Stimulated activated CD8-positive, alpha-beta memory T cell treated with anti-CD3 and anti-CD28 coated beads, Interleukin-4, amount 100 ng/mL, for 48 hours (primary cell): ENCODE results near the gene EMP2.

ENCODE experiments used
- DNase-seq: peaks from one replicate; pipeline ENCODE4 v3.0.0-alpha.2; 2020

EMP2 gene

DNA sequence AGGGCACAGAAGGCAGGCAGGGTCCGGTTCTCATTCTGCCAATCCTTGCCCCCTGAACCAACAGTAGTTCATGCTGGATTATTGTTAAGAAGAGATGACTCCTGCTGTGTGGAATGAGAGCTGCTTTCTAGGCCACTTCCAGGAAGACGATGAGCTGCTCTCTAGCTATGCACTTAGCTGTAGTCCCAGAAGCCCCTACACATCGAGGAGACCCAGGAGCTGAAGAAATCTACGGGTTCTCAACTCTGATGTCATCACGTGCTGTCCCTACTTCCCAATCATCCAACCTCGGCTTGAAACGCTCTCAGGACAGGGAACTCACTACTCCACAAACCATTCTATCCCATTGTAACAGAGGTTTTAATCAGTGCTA lies 29.0 kb upstream of the EMP2 start:
- DNase-seq = no peak

DNA sequence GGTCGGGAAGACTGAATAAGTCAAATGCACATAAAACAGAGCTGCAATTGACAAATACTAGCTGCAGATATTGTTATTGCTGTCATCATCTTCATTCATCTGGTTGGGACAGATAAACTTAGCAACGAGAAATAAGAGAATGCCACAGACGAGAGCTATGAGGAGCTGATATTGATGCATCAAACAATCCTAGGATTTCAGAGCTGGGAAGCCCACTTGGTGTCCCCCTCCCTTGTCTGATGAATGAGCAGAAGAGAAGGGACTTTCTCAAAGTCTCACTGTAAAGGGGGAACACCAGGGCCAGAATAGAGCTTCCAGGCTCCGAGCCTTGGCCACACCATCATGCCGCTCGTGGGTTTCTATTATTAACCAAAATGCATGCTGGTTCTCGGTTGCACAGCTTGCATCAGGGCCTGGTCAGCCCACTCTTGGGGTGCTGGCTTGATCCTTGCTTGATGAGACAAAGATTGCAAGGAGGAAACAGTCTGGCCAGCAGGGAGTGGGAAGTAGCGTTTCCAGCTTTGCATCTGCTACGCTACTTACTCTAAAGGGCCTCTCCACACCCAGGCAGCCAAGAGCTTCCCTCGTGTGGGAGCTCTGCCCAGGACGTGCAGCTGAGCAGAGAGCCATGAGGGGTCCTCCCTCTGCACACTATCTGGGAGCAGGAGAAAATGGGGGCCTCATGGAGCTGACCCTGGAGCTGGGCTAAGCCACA lies 28.4 kb upstream of the EMP2 start:
- DNase-seq = no peak

DNA sequence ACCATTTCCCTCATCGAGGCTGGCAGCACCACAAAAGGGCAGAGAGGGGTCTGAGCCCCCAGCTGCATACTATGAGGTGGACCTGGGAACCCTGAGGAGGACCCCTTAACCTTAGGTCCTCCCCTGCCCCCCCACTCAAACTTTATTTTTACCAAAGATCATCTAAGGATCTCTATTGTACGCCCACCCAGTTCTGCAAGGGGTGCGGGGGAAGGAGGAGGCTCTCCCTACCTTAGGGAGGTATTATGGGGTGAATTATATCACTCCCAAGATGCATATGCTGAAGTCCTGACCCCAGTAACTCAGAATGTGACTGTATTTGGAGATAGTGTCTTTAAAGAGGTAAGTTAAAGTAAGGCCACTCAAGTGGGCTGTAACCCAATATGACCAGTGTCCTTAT lies 26.8 kb upstream of the EMP2 start:
- no peak for DNase-seq

DNA sequence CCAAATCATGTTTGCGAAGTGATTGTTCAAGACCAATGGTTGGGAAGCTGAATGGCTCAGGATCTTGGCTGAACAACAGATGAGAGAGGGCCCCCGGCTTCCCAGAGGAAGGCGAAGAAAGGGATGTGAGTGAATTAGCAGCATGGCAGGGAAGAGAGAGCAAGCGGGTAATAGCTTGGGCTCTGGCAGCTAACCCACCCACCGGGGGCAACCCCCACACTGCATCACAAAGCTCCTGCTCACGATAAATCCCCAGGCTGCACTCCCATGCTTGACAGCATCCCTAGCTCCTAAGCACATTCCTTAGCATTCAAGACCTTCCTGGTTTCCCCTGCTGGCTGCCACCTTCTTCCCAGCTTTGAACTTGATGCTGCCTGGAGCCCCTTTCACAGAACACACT lies 26.2 kb upstream of the EMP2 start:
- no peak for DNase-seq

DNA sequence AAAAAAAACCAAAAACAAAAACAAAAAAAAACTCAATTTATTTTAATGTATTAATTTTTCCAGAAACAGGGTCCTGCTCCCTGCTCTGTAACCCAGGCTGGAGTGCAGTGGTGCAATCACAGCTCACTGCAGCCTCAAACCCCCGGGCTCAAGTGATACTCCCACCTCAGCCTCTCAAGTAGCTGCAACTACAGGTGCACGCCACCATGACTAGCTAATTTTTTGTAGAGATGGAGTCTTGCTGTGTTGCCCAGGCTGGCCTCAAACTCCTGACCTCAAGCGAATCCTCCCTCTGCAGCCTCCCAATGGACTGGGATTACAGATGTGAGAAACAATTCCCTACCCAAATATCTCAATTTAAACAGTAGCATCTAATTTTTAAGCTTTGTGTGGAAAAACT lies 25.2 kb upstream of the EMP2 start:
- no peak for DNase-seq

DNA sequence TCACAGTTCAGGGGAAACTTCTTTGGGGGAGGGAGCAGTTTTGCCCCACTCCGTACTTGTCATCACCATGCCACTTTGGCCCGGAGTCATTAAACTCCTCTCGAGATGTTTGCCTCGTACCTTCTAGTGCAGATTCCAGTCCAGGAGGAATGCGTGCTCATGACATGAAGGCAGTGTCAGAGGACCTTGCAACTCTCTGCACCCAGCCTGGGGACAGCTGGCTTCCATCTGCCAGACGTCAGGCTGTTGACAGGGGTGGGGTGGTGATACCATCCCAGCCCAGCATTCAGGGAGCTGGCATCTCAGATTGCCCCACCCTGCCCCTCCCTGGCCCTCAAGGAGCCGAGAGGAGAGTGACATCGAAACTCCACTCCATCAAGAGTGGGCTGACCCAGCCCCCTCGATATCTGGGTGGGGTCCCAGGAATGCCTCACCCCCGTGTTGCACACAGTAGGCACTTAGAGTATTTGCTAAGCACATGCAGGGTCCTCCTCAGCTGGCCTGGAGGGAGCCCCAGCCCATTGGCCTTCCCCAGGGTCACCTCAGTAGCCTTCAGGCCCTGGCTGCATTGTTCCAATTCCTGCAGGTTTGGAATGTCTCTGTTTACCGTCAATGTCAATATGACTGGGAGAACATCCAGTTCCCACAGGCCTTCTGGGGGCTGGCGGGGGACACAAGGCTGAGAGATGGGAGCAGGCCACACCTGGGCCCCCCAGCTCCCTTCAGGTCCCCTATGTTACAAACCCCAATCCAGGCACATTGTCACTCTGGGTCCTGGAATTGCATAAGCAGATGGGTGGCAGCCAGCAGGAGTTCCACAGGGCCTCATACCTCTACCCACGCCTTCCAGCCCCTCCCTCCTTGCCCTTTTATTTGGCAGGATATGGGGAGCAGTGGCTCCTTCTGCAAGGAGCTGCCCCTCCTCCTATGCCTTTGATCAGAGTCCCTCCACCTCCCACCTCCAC lies 21.3 kb upstream of the EMP2 start:
- no peak for DNase-seq

DNA sequence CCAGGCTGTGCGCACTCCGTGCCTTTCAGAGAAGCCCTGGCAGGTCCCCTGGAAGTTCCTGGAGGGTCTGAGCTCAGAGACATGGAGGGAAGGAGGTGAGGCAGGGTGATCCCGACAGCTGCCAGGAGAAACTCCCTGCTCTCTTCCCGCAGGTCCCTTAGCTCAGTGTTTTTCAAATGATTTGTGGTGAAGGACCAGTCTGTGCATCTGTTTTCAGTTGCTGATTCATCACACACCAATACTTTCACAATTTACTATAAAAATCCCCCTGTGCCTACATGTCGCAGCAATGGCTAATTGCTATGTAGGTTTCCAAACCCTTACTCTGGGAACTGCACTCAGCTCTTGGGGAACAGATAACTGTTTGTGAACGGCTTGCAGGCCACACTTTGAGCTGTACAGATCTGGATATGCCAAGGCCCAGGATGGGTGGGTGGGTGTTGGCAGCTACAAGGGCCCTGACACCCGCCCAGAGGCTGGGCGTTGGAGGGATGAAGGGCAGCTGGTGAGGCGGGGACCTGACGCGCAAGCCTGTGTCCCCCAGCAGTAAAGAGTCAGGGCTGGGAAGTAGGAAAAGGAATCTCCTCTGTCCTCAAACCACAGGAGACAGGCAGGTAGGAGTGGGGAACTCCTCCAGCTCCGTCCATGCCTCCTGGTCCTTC lies 20.5 kb upstream of the EMP2 start:
- no peak for DNase-seq

DNA sequence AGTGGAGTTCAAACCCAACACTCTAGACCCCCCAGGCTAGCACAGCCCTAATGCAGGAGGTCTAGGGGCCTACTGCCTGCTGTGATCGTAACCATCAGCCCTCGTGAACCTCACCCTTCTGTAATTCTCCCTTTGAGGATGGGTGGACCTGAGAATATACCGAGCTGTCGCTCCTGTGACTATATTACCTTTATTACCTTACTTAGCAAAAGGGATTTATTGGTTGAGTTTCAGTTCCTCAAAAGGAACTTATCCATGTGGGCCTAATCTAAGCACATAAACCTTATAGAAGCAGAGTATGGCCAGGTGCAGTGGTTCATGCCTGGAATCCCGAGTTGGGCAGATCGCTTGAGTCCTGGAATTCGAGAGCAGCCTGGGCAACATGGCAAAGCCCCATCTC lies 19.2 kb upstream of the EMP2 start:
- no peak for DNase-seq

DNA sequence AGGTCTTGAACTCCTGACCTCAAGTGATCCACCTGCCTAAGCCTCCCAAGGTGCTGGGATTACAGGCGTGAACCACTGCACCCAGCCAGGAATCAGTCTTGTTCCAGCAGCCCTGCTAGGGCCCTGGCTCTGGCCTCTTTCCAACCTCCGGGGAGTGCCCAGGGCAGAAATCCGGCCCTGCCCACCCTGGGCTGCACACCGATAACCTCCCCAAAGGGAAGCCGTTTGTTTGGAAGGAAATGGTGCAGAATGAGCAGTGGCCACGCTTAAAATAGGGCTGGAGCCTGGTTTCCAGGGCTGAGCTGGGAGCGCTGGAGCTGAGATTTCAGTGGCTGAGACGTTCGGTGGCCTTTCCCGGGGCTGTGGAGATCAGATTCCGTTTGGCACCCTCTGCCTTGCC lies 17.8 kb upstream of the EMP2 start:
- no peak for DNase-seq

DNA sequence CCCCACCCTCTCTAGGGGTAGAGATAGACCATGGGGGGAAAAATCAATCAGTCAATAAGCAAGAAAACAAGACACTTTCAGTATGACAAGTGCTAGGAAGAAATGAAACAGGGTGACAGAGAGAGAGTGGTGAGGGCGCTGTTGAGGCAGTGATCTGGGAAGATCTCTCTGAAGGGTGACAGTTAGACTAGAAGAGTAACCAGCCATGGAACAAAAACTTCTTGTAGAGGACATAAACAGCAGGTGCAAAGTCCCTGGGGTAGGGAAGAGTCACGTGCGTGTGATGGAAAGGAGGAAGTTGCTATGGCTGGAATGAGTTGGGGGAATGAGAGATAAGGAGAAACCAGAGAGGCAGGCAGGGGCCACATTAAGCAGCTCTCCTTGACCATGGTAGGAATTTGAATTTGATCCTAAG lies 16.8 kb upstream of the EMP2 start:
- DNase-seq = no peak

DNA sequence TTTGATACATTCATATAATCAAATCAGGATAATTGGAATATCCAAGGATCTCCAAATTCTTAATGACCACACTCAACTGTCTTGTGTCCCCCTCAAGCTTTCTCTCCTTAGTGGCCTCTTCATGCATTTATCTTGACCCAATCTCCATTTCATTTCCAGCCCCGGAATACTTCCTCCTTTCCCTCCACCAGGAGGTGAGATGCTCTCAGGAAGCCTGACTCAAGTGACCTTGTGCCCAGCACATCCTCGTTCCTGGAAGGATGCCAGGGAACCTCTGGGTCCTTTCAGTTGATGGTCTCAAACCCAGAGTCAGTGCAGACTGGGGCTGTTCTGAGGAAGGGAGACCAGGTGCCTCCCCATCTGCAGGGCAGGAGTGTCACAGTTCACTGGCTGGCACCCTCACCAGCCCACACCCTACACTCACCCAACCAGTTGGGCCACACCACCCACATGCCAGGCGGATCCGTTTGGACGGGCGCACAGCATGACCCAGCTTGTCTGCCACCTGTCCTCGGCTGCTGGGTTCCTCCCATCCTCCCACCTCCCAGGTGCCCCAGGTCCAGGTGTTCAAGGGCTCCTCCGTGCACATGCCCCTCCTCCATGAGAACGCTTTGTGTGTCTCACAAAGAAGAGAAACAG lies 14.0 kb upstream of the EMP2 start:
- DNase-seq = no peak

DNA sequence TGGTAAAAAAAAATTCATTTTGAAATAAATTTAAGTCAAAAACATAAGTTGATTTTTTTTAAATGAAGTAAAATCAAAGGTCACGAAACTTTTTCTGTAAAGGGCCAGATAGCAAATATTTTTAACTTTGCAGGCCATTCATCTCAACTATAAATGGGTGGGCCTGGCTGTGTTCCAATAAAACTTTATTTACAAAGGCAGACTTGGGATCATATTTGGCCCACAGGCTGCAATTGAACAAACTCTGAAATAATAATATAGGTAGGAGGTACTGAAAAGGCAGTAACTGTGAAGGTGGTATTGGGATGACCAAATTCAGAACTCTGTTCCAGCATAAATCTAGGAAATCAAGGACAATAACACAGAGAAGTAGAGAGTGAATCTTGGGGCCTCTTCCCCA lies 12.2 kb upstream of the EMP2 start:
- DNase-seq = no peak

DNA sequence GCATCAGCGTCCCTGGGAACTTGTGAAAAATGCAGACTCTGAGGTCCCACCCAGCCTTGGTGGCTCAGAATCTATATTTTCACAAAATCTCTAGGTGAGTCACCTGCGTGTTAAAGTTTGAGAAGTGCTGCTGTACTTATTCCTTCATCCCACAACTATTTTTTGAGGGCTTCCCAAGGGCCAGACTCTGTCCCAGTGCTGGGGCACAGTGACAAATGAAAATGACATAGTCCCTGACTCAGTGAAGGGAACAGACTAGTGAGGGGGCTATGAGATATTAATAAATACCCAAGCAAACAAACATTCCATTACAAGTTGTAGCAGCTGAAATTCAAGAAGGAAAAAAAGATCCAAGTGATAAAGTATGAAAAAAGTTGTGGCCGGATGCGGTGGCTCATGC lies 9.9 kb upstream of the EMP2 start:
- DNase-seq = no peak

DNA sequence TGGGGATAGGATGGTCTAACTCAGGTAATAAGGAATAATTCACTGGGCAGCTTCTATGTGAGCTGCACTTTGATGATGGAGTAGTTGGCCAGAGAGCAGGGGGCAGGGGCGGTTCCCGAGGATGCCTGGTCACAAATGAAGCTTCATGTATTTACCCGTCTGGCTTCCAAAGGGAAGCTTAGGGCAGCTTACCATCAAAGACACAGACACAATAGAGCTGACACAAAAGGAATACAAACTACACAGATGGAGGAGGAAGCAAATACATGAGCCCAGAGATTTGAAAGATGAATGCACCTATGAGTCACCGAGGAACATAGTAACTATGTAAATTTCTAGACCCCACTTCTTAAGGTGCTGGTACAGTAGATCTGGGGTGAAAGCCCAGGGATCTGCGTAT lies 8.7 kb upstream of the EMP2 start:
- no peak for DNase-seq

DNA sequence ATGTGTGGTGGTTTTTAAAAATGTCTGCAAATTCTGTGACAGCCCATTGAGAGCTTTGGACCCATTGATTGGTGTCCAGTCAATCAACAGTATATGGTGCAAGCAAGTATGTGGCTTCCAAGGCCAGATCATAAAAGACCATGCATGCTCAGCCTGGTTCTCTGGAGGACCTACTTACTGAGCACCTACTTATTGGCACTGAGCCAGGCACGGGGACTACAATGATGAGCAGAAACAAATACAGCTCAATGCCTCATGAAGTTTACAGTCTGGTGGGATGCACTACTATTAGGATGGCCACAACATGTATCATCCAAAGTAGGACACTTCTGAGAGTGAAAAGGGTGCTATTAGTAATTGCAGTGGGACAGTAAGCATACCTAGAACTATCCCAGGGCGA lies 7.2 kb upstream of the EMP2 start:
- no peak for DNase-seq

DNA sequence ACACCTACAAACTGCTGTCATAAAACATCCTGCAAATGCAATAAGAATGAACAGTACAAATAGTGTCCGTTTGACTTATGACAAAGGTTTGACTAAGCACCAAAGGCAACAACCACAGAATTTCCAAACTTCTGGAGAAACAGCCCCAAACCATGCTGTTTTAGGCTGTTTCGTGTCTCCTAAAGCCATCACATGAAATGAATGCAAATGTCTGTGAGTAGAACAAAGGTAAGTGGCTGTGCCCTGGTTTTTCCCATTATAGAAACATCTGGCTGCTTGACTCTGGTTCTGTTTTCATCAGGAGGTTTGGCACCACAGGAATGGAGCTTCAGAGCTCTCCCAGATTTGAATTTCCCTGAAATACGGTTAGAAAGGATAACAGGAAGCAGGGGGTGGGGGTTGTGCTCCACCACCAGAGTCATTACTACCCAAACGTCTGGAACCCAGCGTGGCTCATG lies 4.6 kb upstream of the EMP2 start:
- no peak for DNase-seq

DNA sequence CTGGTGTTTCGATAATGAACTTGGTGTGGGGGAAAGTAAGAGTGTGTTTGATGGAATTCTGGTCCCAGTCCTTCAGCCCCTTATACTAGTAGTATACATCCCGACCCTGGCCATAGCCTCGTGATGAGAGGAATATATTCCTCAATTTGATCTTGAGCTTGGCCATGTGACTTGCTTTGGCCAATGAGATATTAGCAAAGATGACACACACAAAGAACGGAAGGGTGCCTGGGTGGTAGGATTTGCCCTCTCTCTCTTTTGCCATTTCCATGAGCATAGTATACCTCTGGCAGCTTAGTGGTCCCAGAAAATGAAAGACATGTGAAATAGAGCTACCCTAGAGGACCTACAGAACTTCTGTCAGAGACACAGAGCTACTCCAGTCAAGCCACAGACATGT lies 2.9 kb upstream of the EMP2 start:
- no peak for DNase-seq

DNA sequence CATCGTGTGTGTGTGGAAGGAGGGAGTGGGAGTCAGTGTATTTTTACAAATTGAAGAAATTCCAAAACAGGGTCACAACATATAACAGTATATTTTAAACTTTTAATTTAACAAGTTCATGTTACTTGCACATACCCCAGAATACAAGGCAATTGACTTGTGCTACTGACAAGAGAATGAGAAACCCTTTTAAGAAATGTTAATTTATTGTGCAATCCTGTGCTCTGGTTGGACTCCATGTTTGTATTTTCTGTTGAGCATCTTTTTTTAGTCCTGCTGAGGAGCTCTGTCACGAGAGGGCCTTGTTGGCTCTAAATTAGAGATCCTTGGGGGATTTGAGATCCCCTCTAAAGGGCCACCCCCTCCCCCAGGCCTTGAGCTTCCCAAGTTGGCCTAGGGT lies 1.1 kb upstream of the EMP2 start:
- no peak for DNase-seq

DNA sequence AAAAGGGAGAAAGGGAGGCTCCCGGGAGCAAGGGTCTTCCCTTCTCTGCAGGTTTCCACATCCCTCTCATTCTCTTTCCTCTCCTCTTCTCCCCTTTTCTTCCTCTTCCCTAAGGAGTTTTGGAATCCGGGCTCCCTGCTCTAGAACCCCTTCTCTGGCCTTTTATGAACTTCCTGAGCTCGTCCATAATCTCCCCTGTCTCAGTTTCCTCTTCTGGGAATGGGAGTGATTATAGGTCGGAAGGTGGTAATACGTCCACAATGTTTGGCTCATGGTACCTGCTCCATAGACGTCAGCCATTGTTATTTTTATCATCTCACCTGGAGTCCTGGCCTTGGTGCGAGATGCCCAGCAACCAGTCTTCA lies 467 bp upstream of the EMP2 start:
- no peak for DNase-seq

DNA sequence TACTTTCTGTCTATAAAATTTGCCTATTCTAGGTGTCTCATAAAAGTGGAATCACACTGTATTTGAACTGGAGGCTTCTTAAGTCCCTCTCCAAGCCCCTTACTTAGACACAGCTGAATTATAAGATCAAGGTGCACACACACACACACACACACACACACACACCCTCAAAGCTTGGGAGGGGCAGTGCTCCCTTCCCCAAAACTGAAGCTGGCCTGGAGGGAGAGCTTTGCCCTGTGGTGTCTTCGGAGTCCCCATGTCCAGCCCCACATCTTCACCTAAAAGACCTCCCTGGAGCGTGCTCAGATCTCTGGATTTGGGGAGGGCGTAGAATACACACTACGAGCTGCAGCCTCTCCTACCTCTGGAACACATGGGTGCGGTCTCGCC lies 828 bp downstream of the EMP2 start:
- no peak for DNase-seq

DNA sequence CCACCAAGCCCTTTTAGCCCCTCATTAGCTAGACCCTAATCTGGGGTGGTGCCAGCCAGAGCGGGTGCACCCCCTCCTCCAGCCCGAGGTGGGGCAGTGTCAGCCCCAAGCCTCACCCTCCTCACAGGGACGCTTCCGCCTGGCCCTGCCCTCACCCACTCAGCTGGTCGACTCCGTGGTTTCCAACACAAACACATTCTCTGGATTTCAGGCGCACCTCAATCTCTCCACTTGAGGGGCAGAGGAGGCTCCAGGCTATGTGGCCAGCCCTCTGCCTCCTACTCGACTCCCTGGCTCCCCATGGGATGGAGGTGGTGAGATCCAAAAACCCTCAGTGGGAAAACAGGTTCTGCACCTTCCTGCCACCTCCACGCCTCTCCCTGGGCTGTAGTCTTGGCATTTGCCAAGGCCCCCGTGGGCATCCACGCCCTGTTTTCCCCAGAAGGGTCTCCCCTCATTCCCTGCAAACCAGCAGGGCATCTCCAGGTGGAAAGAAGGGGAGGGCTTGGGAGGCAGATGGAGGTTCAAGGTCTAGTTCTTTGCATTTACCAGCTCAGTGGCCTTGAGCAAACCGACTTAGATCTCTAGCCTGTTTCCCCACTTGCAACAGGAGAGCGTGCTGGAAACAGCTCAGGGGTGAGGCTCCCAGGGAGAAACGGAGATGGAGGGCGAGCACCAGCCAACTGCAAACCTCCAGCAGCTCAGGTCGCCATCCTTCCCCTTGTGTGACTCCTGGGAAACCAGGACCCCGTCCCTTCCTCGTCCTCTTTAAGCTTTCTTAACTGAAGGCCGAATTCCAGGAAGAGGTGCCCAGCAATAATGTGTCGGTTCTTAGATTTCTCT lies 1.7 kb downstream of the EMP2 start:
- DNase-seq = no peak
